ENCODE measurements around the gene CCDC86. TPM values are rescaled to one million over a fixed set of nuclear protein-coding genes. Genes with fewer than 3 reads are reported as not detected.

CCDC86 gene, protein sequence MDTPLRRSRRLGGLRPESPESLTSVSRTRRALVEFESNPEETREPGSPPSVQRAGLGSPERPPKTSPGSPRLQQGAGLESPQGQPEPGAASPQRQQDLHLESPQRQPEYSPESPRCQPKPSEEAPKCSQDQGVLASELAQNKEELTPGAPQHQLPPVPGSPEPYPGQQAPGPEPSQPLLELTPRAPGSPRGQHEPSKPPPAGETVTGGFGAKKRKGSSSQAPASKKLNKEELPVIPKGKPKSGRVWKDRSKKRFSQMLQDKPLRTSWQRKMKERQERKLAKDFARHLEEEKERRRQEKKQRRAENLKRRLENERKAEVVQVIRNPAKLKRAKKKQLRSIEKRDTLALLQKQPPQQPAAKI
- total RNA-seq = 88.2 and 92.2 TPM in 2 replicates

DNA sequence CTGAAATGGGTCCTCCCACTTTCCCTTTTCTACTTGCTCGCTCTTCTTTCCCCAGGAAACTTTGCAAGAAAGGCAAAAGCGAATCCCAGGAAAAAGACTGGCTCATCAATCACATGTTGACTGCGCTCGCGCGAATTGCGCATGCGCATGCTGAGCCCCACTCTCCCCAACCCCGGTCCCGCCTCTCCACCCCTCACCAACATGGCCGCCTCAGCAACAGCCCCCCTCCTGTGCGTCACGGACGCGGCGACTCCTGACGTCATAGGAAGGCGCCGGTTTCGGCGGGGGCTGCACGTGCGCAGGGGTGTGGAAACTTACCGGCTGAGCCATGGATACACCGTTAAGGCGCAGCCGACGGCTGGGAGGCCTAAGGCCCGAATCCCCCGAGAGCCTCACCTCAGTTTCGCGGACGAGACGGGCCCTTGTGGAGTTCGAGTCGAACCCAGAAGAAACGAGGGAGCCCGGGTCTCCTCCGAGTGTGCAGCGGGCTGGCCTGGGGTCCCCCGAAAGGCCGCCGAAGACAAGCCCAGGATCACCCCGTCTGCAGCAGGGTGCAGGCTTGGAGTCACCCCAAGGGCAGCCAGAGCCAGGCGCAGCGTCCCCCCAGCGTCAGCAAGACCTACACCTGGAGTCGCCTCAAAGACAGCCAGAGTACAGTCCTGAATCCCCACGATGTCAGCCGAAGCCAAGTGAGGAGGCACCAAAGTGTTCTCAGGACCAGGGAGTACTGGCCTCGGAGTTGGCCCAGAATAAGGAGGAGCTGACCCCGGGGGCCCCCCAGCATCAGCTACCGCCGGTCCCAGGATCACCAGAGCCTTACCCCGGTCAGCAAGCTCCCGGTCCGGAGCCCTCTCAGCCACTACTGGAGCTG, at the start of gene CCDC86:
TSS of gene CCDC86 (plus strand) at position 317 of the 871 bp plus-strand sequence. CDS start at position 329, 12 bp downstream.
- H3K4me3 Mint-ChIP-seq = peak within 1 kb of the TSS; percentile 91
- H3K27me3 Mint-ChIP-seq (ENCODE audit: insufficient read depth) = peaks cover 1% of the 10 kb centered on the region
- intact Hi-C loops (cut with micrococcal nuclease) = loop anchor here (1.0 to 2.0 kb wide), 6 partner anchors 57 to 589 kb away; partner anchors contain the start of genes PRPF19, SDHAF2, TMEM138 and VPS37C
- H3K36me3 Mint-ChIP-seq (ENCODE audit: low read depth) = peaks cover 12% of the 10 kb centered on the region
- H3K27ac Mint-ChIP-seq = peak within 1 kb of the TSS; percentile 83
- H3K9me3 Mint-ChIP-seq = no peaks in the 10 kb centered on the region
- DNase-seq (ENCODE audit: low spot score) = peak; percentile 98
- peaks cover 46% of the 10 kb centered on the region for H3K4me1 Mint-ChIP-seq (ENCODE audit: low read depth)

DNA sequence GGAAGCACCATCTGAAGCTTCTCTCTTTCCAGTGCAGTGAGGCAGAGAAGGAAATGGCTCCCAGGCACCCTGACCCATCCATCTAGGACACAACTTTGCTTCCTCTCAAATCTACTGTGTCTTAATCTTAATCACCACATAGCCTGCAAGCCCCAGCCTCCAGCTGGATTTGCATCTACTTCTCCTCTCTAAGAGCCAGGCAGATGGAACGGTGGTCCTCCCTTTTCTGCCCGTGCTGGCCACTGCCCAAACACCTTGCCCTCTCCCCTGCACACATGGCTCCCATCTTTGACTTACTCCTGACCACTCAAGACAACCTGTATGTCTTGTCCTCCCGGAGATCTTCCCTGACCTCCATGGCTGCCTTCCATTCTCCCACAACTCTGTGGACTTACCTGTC, 49.4 kb upstream of the CCDC86 start:
- no peaks in the 10 kb centered on the region for H3K9me3 Mint-ChIP-seq
- DNase-seq (ENCODE audit: low spot score) = no peak
- H3K36me3 Mint-ChIP-seq (ENCODE audit: low read depth) = no peaks in the 10 kb centered on the region
- intact Hi-C loops (cut with micrococcal nuclease) = no loop called here
- H3K27ac Mint-ChIP-seq = no peak overlapping the region
- H3K27me3 Mint-ChIP-seq (ENCODE audit: insufficient read depth) = peaks cover 1% of the 10 kb centered on the region
- no peaks in the 10 kb centered on the region for H3K4me1 Mint-ChIP-seq (ENCODE audit: low read depth)
- H3K4me3 Mint-ChIP-seq = no peak overlapping the region

DNA sequence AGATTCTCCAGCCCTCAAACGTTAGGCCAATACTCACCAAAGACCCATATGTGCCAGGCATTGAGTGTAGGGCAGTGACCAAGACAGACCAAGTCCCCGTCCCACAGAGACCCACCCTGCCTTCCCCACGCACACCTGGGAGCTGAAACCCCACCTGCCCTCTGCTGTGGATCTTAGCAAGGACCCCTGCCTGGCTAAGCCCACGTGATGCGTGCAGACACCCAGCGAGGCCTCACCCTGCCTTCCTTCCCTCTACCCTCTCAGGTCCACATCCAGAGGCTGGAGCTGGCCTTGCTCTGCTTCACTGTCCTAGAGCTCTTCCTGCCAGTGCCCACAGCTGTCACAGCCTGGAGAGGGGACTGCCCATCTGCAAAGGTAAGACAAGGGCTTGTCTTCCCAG, 46.6 kb upstream of the CCDC86 start:
- Mint-ChIP-seq H3K4me3 (no peak overlapping the region), H3K4me1 (ENCODE audit: low read depth) (no peaks in the 10 kb centered on the region), H3K27ac (no peak overlapping the region), H3K36me3 (ENCODE audit: low read depth) (no peaks in the 10 kb centered on the region), H3K27me3 (ENCODE audit: insufficient read depth) (peaks cover 6% of the 10 kb centered on the region), H3K9me3 (no peaks in the 10 kb centered on the region)
- no peak for DNase-seq (ENCODE audit: low spot score)
- intact Hi-C loops (cut with micrococcal nuclease) = no loop called here

DNA sequence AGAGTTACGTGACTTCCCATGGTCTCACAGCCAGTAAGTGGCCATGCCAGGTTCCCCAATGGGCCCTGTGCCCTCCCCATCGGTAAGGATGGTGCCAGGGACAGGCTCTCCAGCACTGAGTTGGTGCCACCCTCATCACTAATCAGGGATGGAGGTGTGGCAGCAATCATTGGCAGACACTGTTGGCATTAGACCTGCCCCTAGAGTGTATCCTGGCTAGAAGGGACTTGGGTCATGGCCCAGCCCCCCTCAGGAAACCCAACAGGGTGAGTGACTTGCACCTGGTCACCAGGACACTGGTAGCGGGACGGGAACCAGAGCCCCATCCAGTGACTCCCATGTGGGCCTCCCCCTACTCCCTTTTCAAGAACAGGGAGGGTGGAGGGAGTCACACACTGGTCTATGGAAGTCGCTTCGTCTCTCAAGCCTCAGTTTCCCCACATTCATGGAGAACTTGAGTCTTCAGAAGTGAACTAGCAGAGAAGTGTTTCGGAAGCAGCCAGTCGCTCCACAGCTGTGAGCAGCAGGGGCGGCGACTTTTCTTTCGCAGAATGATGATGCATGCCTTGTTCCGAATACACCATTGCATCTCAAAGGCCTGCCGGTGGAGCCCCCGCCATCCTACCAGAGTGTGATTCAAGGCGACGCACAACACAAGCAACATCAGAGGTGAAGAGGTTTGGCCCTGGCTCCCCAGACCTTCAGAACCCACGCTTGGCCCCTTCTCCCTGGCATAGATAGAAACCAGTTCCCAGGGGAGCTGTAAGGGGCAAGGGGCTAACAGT, 43.9 kb upstream of the CCDC86 start:
- Mint-ChIP-seq H3K27ac (no peak overlapping the region), H3K27me3 (ENCODE audit: insufficient read depth) (peaks cover 9% of the 10 kb centered on the region), H3K36me3 (ENCODE audit: low read depth) (no peaks in the 10 kb centered on the region), H3K9me3 (no peaks in the 10 kb centered on the region), H3K4me3 (no peak overlapping the region), H3K4me1 (ENCODE audit: low read depth) (no peaks in the 10 kb centered on the region)
- DNase-seq (ENCODE audit: low spot score) = no peak
- intact Hi-C loops (cut with micrococcal nuclease) = no loop called here

DNA sequence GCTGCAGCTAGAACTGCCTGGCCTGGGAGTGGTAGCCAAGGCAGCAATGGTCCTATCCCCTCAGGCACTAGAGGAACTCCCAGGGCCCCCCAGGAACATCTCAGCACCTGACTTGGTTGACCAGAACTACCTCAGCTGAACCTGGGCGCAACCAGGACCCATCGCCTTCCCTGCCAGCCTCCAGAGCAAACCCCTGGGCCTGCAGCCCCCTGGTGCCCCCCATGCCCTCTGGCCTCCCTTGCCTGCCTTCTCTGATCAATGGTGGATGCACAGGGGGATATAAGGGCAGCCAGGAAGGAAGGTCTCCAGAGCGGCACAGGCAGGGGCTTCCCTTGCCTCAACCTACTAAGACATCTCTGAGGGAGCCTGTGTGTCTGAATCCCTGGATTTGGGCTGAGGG, 43.3 kb upstream of the CCDC86 start:
- Mint-ChIP-seq H3K27ac (no peak overlapping the region), H3K4me3 (no peak overlapping the region), H3K9me3 (no peaks in the 10 kb centered on the region), H3K36me3 (ENCODE audit: low read depth) (no peaks in the 10 kb centered on the region), H3K27me3 (ENCODE audit: insufficient read depth) (peaks cover 8% of the 10 kb centered on the region), H3K4me1 (ENCODE audit: low read depth) (no peaks in the 10 kb centered on the region)
- DNase-seq (ENCODE audit: low spot score) = no peak
- intact Hi-C loops (cut with micrococcal nuclease) = no loop called here

DNA sequence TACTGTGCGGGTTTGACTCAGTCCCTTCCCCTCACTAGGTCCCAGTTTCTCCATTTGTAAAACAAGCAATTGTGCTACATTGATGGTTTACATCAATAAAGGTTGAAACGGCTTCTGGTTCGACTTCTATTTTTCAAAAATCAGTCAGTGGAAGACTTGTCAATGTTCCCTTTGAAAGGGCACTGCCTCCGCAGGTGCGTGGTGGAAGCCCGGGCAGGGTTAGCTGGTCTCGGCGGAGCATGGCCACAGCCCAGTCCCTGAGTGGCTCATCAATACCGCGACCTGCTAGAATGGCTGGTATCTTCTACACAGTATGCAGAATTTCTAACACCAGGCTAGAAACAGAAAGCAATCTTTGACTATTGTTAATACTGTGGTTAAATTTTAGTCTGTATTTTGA, 40.7 kb upstream of the CCDC86 start:
- H3K27ac Mint-ChIP-seq = no peak overlapping the region
- H3K4me1 Mint-ChIP-seq (ENCODE audit: low read depth) = no peaks in the 10 kb centered on the region
- DNase-seq (ENCODE audit: low spot score) = no peak
- H3K9me3 Mint-ChIP-seq = no peaks in the 10 kb centered on the region
- H3K4me3 Mint-ChIP-seq = no peak overlapping the region
- intact Hi-C loops (cut with micrococcal nuclease) = no loop called here
- peaks cover 13% of the 10 kb centered on the region for H3K27me3 Mint-ChIP-seq (ENCODE audit: insufficient read depth)
- no peaks in the 10 kb centered on the region for H3K36me3 Mint-ChIP-seq (ENCODE audit: low read depth)

DNA sequence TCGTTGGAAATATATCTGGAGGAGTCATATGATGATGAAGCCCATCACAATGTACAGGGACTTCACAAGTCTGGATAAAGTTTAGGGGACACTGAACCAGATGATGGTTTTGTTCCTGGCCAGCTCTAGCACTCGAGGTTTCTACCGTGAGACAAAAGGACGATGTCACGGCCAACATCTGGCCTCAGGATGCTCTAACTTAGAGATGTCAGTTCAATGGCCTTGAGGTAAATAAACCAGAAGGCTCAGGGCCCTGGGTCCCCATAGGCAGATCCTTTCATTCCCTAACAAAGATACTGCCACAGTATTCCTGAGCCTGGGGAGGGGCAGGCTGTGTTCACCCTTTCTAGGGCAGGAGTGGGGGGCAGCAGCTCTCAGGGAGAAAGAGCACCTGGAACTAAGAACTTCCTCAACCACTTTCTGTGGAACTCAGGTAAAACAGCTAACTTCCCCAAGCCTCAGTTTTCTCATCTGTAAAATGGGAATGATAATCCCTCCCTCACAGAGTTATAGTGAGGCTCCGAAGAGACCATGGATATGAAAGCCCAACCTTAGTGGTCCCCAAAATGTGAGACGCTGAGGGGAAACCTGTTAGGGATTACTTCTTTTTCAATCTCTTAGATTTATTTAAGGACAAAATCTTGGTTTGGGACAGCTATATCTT, 38.5 kb upstream of the CCDC86 start:
- H3K36me3 Mint-ChIP-seq (ENCODE audit: low read depth) = no peaks in the 10 kb centered on the region
- DNase-seq (ENCODE audit: low spot score) = no peak
- intact Hi-C loops (cut with micrococcal nuclease) = no loop called here
- H3K9me3 Mint-ChIP-seq = no peaks in the 10 kb centered on the region
- H3K27me3 Mint-ChIP-seq (ENCODE audit: insufficient read depth) = peaks cover 13% of the 10 kb centered on the region
- H3K27ac Mint-ChIP-seq = no peak overlapping the region
- no peak overlapping the region for H3K4me3 Mint-ChIP-seq
- H3K4me1 Mint-ChIP-seq (ENCODE audit: low read depth) = no peaks in the 10 kb centered on the region

DNA sequence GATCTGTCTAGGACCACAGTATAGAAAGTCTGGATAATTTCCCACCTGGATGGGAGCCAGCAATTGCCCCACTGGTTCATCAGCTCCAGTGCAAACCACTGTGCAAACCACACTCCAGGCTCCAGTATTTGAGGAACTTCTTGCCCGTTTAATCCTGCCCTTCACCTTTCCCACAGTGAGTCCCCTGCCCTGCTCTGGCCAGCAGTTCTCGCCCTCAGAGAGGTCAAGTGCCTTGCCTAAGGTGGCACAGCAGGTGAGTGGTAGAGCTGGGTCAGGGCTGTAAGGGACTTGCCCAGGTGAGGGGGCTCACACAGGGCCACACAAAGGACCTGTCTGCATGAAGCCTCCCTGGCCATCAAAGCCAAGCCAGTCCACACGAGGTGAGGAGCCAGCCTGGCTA, 32.7 kb upstream of the CCDC86 start:
- Mint-ChIP-seq H3K4me3 (no peak overlapping the region), H3K27ac (no peak overlapping the region), H3K27me3 (ENCODE audit: insufficient read depth) (peaks cover 7% of the 10 kb centered on the region), H3K9me3 (no peaks in the 10 kb centered on the region), H3K4me1 (ENCODE audit: low read depth) (peaks cover 5% of the 10 kb centered on the region), H3K36me3 (ENCODE audit: low read depth) (no peaks in the 10 kb centered on the region)
- intact Hi-C loops (cut with micrococcal nuclease) = no loop called here
- DNase-seq (ENCODE audit: low spot score) = no peak

DNA sequence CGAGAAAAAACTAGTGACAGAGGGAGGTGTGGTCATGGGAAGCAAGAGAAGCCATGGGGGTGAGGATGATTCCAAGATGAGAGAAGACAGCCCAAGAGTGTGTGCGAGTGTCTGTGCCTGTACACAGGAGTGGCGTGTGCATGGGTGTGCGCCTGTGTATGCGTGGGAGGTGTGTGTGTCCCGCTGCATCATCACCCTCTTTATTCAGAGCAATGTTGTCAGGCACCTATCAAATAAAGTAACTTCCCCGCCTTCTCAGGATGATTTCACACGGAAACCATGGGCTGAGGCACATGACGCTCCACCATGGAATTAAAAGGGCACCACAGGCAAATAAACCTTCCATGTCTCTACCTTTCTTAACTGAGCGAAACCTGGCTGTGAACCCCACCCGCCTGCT, 32.2 kb upstream of the CCDC86 start:
- no peak for DNase-seq (ENCODE audit: low spot score)
- peaks cover 7% of the 10 kb centered on the region for H3K27me3 Mint-ChIP-seq (ENCODE audit: insufficient read depth)
- no peaks in the 10 kb centered on the region for H3K36me3 Mint-ChIP-seq (ENCODE audit: low read depth)
- H3K4me1 Mint-ChIP-seq (ENCODE audit: low read depth) = peaks cover 5% of the 10 kb centered on the region
- H3K4me3 Mint-ChIP-seq = no peak overlapping the region
- no peak overlapping the region for H3K27ac Mint-ChIP-seq
- no peaks in the 10 kb centered on the region for H3K9me3 Mint-ChIP-seq
- intact Hi-C loops (cut with micrococcal nuclease) = no loop called here

DNA sequence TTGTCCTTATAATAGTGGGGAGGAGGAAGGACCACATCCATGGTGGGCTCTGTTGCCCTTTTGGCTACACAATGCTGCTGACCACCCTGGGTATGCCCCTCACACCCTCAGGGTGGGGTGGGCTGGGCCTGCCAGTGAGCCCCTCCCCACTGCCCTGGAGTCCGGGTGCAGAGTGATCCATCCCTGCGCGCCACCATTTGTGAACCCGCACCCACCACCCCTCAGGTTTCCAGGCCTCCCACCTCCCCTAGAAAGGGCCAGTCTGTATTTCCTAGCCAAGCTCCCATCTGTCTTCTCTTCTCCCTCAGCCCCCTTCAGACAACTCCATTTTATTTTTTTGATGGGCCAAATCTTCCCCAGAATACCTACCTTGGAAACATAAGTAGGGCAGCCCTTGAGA, 31.8 kb upstream of the CCDC86 start:
- intact Hi-C loops (cut with micrococcal nuclease) = no loop called here
- no peaks in the 10 kb centered on the region for H3K9me3 Mint-ChIP-seq
- no peak for DNase-seq (ENCODE audit: low spot score)
- H3K36me3 Mint-ChIP-seq (ENCODE audit: low read depth) = no peaks in the 10 kb centered on the region
- no peak overlapping the region for H3K27ac Mint-ChIP-seq
- H3K4me3 Mint-ChIP-seq = no peak overlapping the region
- peaks cover 5% of the 10 kb centered on the region for H3K4me1 Mint-ChIP-seq (ENCODE audit: low read depth)
- H3K27me3 Mint-ChIP-seq (ENCODE audit: insufficient read depth) = peaks cover 7% of the 10 kb centered on the region

DNA sequence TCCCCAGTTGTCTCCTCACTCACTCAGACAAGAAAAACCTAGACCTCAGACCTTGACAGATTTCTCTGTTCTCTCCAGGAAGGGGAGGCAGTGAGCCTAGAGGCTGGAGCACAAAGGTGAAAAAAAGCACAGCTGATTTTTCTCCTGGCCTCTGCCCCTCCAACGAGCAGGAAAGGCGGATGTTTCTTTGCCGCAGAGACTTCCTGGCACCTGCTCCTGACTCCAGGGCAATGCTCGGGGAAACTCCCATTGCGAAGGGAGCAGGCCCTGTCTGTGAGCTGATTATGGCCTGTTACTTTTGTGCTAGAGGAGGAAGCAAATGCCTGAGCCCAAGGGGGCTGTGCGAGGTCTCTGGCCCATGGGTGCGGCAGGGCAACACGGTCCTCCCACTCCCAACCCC, 31.3 kb upstream of the CCDC86 start:
- H3K36me3 Mint-ChIP-seq (ENCODE audit: low read depth) = no peaks in the 10 kb centered on the region

DNA sequence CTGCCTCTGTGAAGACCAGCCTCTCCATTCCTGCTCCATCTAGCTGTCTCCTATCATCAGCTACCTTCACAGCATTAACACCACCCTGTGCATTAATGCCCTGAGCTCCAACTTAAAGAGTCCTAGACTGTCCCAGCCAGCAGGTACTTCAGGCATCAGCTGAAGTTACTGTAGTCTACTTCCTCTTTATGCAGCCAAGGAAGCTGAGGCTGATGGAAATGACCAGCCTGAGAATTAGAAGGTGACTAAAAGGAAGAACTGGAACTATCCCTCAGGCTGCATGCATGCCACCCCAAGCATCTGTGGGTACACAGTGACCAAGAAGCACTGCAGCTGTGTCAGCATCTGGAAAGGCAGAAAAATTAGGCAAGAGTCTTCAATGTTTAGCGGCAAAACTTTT, 28.6 kb upstream of the CCDC86 start:
- intact Hi-C loops (cut with micrococcal nuclease) = no loop called here
- Mint-ChIP-seq H3K4me3 (no peak overlapping the region), H3K4me1 (ENCODE audit: low read depth) (peaks cover 5% of the 10 kb centered on the region), H3K36me3 (ENCODE audit: low read depth) (no peaks in the 10 kb centered on the region), H3K27ac (no peak overlapping the region), H3K9me3 (peaks cover 12% of the 10 kb centered on the region), H3K27me3 (ENCODE audit: insufficient read depth) (peaks cover 2% of the 10 kb centered on the region)
- no peak for DNase-seq (ENCODE audit: low spot score)

More for the DNA sequence above, 31.3 kb upstream of the CCDC86 start:
- intact Hi-C loops (cut with micrococcal nuclease) = no loop called here
- H3K27ac Mint-ChIP-seq = no peak overlapping the region
- no peak overlapping the region for H3K4me3 Mint-ChIP-seq
- H3K4me1 Mint-ChIP-seq (ENCODE audit: low read depth) = peaks cover 5% of the 10 kb centered on the region
- peaks cover 4% of the 10 kb centered on the region for H3K27me3 Mint-ChIP-seq (ENCODE audit: insufficient read depth)
- no peak for DNase-seq (ENCODE audit: low spot score)
- no peaks in the 10 kb centered on the region for H3K9me3 Mint-ChIP-seq
